Neural cell (in vitro differentiated cells): ENCODE data around the gene ADRA2A.

Source experiments
- EP300 ChIP-seq: fragments of 450-650 bp; conservative IDR thresholded peaks from 2 replicates; pipeline ENCODE4 v1.6.1; 2014; ENCODE audit warnings: antibody characterized with exemption, mild to moderate bottlenecking, moderate library complexity; ENCODE audit not compliant: poor library complexity, severe bottlenecking
- MXI1 ChIP-seq: fragments of 450-650 bp; conservative IDR thresholded peaks from 2 replicates; pipeline ENCODE4 v1.6.1; 2014; ENCODE audit warnings: antibody characterized with exemption, mild to moderate bottlenecking; ENCODE audit not compliant: poor library complexity, severe bottlenecking
- POLR2AphosphoS5 ChIP-seq: IDR thresholded peaks from 2 replicates; pipeline ENCODE4 v1.6.1; 2012
- RAD21 ChIP-seq: fragments of 450-650 bp; conservative IDR thresholded peaks from 2 replicates; pipeline ENCODE4 v1.6.1; 2014; ENCODE audit warnings: antibody characterized with exemption, mild to moderate bottlenecking, moderate library complexity
- SMC3 ChIP-seq: fragments of 450-650 bp; conservative IDR thresholded peaks from 2 replicates; pipeline ENCODE4 v1.6.1; 2014; ENCODE audit warnings: antibody characterized with exemption, mild to moderate bottlenecking, moderate library complexity; ENCODE audit not compliant: poor library complexity
- TAF1 ChIP-seq: IDR thresholded peaks from 2 replicates; pipeline ENCODE4 v1.6.1; 2012; ENCODE audit warnings: low read depth
- TF ChIP-seq, protein P1 (sequence below): fragments of 450-650 bp; IDR thresholded peaks from 2 replicates; pipeline ENCODE4 v1.5.1; 2014; ENCODE audit warnings: antibody characterized with exemption, mild to moderate bottlenecking, moderate library complexity; ENCODE audit not compliant: poor library complexity, severe bottlenecking
- TF ChIP-seq, protein P2 (sequence below): IDR thresholded peaks from 2 replicates; pipeline ENCODE4 v1.6.1; 2012; ENCODE audit warnings: borderline replicate concordance

DNA sequence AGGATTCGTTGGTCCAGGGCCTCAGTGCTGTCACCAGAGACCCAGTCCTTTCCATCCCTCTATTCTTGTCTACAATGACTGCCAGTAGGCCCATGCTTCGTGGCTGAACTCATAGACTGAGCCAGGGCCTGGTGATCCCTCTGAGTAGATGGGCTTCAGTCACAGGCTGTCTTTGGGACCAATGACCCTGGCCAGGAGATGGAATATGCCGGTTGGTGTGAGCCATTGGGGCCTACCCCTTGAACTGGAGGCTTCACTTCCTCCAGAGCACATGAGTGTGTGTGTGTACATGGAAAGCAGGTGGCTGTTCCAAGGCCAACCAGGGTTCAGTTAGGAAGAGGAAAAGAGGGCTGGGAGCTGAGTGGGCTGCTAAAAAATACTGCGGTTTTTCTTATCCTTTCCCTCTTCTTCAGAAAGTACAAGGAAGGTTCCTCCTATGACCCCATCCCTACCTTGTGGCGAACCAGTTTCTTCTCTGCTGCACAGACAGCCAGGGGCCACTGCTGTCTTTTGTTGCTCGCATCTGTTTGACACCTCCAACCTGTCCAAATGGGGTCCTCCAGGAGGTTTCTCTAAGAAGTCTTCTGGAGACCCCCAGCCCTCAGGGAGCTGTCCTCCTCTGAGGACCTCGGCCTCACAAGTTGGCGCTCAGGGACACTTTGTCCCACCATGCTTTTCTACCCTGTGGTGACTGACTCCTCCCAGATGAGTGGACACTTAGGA, 36.6 kb downstream of the ADRA2A start:
- TF ChIP-seq, protein P1, sequence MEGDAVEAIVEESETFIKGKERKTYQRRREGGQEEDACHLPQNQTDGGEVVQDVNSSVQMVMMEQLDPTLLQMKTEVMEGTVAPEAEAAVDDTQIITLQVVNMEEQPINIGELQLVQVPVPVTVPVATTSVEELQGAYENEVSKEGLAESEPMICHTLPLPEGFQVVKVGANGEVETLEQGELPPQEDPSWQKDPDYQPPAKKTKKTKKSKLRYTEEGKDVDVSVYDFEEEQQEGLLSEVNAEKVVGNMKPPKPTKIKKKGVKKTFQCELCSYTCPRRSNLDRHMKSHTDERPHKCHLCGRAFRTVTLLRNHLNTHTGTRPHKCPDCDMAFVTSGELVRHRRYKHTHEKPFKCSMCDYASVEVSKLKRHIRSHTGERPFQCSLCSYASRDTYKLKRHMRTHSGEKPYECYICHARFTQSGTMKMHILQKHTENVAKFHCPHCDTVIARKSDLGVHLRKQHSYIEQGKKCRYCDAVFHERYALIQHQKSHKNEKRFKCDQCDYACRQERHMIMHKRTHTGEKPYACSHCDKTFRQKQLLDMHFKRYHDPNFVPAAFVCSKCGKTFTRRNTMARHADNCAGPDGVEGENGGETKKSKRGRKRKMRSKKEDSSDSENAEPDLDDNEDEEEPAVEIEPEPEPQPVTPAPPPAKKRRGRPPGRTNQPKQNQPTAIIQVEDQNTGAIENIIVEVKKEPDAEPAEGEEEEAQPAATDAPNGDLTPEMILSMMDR = no peak
- TF ChIP-seq RAD21 = no peak
- no peak for TF ChIP-seq SMC3
- TF ChIP-seq POLR2AphosphoS5 = no peak
- TF ChIP-seq, protein P2, sequence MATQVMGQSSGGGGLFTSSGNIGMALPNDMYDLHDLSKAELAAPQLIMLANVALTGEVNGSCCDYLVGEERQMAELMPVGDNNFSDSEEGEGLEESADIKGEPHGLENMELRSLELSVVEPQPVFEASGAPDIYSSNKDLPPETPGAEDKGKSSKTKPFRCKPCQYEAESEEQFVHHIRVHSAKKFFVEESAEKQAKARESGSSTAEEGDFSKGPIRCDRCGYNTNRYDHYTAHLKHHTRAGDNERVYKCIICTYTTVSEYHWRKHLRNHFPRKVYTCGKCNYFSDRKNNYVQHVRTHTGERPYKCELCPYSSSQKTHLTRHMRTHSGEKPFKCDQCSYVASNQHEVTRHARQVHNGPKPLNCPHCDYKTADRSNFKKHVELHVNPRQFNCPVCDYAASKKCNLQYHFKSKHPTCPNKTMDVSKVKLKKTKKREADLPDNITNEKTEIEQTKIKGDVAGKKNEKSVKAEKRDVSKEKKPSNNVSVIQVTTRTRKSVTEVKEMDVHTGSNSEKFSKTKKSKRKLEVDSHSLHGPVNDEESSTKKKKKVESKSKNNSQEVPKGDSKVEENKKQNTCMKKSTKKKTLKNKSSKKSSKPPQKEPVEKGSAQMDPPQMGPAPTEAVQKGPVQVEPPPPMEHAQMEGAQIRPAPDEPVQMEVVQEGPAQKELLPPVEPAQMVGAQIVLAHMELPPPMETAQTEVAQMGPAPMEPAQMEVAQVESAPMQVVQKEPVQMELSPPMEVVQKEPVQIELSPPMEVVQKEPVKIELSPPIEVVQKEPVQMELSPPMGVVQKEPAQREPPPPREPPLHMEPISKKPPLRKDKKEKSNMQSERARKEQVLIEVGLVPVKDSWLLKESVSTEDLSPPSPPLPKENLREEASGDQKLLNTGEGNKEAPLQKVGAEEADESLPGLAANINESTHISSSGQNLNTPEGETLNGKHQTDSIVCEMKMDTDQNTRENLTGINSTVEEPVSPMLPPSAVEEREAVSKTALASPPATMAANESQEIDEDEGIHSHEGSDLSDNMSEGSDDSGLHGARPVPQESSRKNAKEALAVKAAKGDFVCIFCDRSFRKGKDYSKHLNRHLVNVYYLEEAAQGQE = no peak
- no peak for TF ChIP-seq EP300
- TF ChIP-seq TAF1 = no peak
- TF ChIP-seq MXI1 = no peak
